SH-SY5Y (cell line): ENCODE measurements around the gene YIPF2.

Experiments used
- GATA2 ChIP-seq: IDR thresholded peaks from 2 replicates; pipeline ENCODE4 v1.6.1; 2011; ENCODE audit warnings: mild to moderate bottlenecking, low read depth, low read length
- GATA3 ChIP-seq: IDR thresholded peaks from 2 replicates; pipeline ENCODE4 v1.6.1; 2011; ENCODE audit warnings: low read depth, mild to moderate bottlenecking, low read length, moderate library complexity

Gene YIPF2

GRCh38 chr19:10952809-10953208 lies 24.4 kb upstream of the YIPF2 start:
- TF ChIP-seq GATA3 (no peak), GATA2 (no peak)

DNA sequence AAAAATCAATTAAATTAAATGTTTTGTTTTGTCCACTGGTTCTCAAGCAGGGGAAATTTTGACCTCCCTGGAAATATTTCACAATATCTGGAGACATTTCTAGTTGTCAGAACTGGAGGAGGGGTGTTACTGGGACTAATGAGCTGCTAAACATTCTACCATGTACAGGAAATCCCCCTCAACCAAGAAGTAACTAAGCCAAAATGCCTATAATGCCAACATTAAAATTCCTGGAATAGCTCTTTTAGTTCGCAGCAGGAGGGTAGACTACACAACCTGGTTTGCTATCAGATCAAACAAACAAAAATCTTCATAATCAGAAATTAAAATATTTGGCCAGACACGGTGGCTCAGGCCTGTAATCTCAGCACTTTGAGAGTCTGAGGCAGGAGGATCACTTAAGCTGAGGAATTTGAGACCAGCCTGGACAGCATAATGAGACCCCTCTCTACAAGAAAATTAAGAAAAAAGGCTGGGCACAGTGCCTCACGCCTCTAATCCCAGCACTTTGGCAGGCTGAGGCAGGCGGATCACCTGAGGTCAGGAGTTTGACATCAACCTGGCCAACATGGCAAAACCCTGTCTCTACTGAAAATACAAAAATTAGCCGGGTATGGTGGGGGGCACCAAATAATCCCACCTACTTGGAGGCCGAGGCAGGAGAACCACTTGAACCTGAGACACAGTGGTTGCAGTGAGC lies 18.7 kb upstream of the YIPF2 start:
- no peak for TF ChIP-seq GATA3
- no peak for TF ChIP-seq GATA2

- TF ChIP-seq GATA2 (no peak), GATA3 (no peak)
Measured at GRCh38 chr19:10945264-10945663, 16.8 kb upstream of the YIPF2 start.

GRCh38 chr19:10936661-10937084 lies 8.2 kb upstream of the YIPF2 start:
- TF ChIP-seq GATA3 (no peak), GATA2 (no peak)

GRCh38 chr19:10935371-10936059 lies 7.1 kb upstream of the YIPF2 start:
- TF ChIP-seq GATA3 (no peak), GATA2 (no peak)

DNA sequence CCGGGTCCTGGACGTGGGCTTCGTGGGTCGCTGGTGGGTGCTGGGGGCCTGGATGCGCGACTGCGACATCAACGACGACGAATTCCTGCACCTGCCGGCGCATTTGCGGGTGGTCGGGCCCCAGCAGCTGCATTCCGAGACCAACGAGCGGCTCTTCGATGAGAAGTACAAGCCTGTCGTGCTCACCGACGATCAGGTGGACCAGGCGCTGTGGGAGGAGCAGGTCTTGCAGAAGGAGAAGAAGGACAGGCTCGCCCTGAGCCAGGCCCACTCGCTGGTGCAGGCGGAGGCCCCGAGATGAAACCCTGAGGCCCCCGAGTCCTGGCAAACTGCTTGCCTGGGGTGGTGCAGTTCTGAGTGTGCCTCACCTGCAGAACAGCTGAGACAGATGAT lies 959 bp upstream of the YIPF2 start:
- TF ChIP-seq GATA3 (no peak), GATA2 (no peak)

DNA sequence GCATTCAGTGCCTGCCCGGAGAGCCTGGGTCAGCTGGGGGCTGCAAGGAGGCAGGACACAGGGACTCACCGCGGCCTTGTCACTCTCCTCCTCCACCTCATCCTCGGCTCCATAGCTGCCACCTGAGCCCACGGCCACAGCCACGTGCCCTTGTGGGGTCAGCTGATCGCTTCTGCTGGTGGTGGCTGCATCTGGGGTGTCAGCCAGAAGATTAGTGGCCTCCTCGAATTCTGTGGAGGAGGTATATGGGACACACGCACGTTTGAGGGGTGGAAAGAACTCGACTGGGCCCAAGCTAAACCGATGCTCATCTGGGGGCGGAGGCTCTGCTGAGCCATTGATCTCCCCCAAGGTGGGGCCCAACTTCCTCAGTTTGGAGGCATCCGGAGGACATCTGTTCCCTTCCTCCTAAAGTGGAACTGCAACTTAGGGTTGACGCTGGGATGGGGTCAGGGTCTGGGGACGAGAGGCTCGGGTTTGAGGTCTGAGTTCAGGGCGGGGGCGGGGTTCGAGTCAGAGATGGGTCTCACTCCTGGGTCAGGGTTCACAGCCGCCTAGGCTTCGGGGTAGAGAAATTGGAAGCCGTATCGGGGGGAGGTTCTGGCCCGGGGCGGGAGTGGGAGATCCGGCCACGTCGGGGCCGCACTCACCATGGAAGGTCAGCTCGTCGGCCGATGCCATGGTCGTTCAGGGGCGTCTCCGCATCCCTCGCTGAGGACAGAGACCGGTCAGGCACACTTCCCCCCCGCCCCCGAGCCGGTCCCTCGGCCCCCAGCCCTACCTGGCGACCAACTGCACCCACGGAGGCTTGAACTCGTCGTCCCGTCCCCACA lies 493 bp downstream of the YIPF2 start:
- no peak for TF ChIP-seq GATA3

DNA sequence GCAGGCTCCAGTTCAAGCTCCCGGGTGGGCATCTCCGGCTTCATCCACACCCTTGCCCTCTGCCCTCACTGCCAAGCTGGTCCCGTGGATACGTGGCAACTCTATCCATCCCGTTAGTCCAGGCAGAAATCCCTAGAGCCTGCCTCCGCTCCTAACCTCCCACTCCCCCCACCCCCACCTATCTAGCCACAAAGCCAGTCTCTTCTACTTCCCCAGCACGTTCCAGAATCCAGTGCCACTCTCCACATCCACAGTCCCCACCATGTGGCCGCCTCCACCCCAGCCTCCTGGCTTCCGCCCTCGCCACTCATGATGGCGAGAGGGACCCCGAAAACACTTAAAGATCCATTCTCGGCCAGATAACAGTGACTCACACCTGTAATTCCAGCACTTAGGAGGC lies 3.8 kb downstream of the YIPF2 start:
- no peak for TF ChIP-seq GATA3
- no peak for TF ChIP-seq GATA2

DNA sequence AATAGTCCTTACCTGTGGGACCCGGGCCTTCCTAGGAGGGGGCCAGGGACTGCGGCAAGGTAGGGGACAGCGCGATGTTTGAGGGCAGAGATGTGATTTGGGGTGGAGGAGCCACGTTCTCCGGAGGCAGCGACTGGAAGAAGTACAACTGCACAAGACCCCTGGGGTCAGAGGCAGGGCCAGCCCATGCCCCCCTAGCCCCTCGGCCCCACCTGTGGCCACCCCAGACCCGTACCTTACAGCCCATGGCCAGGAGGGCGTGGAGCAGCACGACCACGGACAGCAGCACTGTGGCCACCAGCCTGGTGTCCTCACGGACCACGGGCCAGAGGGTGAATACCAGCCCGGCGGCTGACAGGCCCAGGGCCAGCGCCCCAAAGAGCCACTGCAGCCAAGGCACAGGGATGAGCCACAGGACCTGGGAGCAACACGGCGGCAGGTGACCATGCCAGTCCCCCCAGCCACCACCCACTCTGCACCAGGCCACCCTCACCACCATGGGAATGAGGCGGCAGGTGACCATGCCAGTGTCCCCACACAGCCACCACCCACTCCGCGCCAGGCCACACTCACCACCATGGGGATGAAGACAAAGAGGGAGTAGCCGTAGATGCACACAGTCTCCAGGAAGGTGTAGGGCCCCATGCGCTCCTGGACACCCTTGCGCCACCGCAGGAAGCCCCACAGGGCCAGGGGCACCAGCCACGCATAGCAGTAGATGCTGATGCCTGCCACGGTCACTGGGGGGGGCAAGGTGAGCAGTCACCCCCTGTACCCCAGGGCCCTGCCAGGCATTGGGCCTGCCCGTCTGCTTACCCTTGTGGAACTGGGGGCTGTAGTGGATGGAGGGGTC lies 5.0 kb downstream of the YIPF2 start:
- TF ChIP-seq GATA3 = no peak
- TF ChIP-seq GATA2 = no peak

GRCh38 chr19:10922638-10923014 lies 5.8 kb downstream of the YIPF2 start:
- TF ChIP-seq GATA3 = no peak
- no peak for TF ChIP-seq GATA2

DNA sequence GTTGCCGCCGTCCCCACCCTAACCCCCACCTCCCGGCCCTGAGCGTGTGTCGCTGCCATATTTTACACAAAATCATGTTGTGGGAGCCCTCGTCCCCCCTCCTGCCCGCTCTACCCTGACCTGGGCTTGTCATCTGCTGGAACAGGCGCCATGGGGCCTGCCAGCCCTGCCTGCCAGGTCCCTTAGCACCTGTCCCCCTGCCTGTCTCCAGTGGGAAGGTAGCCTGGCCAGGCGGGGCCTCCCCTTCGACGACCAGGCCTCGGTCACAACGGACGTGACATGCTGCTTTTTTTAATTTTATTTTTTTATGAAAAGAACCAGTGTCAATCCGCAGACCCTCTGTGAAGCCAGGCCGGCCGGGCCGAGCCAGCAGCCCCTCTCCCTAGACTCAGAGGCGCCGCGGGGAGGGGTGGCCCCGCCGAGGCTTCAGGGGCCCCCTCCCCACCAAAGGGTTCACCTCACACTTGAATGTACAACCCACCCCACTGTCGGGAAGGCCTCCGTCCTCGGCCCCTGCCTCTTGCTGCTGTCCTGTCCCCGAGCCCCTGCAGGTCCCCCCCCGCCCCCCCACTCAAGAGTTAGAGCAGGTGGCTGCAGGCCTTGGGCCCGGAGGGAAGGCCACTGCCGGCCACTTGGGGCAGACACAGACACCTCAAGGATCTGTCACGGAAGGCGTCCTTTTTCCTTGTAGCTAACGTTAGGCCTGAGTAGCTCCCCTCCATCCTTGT lies 6.4 kb downstream of the YIPF2 start:
- TF ChIP-seq GATA3 = no peak
- TF ChIP-seq GATA2 = no peak

DNA sequence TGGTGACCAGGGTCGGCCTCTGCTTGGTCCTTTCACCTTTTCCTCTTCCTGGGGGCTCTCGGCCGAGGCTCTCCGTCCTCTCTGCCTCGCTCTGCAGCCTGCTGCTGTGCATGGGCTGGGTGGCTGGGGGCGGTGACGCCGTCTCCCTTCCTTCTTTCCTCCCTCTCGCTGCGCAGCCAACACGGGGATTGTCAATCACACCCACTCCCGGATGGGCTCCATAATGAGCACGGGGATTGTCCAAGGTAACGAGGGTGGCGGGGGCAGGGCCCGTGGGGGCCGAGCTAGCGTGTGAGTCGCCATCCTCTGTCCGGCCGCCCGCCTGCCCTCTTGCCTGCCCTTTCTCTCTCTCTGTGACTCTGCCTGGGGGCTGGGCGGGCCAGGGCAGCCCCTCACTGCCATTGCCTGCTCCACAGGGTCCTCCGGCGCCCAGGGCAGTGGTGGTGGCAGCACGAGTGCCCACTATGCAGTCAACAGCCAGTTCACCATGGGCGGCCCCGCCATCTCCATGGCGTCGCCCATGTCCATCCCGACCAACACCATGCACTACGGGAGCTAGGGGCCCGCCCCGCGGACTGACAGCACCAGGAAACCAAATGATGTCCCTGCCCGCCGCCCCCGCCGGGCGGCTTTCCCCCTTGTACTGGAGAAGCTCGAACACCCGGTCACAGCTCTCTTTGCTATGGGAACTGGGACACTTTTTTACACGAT lies 7.1 kb downstream of the YIPF2 start:
- TF ChIP-seq GATA2 (no peak), GATA3 (no peak)

GRCh38 chr19:10920781-10921180 lies 7.7 kb downstream of the YIPF2 start:
- TF ChIP-seq GATA3 = no peak
